ENCODE results near the gene OR9Q1.

- TF ChIP-seq, protein P1, sequence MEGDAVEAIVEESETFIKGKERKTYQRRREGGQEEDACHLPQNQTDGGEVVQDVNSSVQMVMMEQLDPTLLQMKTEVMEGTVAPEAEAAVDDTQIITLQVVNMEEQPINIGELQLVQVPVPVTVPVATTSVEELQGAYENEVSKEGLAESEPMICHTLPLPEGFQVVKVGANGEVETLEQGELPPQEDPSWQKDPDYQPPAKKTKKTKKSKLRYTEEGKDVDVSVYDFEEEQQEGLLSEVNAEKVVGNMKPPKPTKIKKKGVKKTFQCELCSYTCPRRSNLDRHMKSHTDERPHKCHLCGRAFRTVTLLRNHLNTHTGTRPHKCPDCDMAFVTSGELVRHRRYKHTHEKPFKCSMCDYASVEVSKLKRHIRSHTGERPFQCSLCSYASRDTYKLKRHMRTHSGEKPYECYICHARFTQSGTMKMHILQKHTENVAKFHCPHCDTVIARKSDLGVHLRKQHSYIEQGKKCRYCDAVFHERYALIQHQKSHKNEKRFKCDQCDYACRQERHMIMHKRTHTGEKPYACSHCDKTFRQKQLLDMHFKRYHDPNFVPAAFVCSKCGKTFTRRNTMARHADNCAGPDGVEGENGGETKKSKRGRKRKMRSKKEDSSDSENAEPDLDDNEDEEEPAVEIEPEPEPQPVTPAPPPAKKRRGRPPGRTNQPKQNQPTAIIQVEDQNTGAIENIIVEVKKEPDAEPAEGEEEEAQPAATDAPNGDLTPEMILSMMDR (IDR thresholded peaks at IDR 0.05) = no peak
- no peak for TF ChIP-seq EZH2 (IDR thresholded peaks at IDR 0.05)
Observed at GRCh38 chr11:58047818-58048217, 24.1 kb downstream of the OR9Q1 start.
